Nephron progenitor cell (in vitro differentiated cells): ENCODE measurements around the gene TM4SF4.

Source experiments
- DNase-seq: peaks from one replicate; pipeline ENCODE4 v3.0.0; 2021
- H3K27ac Mint-ChIP-seq: 2 replicates; pipeline ENCODE4 v1.8.0; 2021; ENCODE audit warnings: mild to moderate bottlenecking, moderate library complexity, mixed read lengths
- H3K27me3 Mint-ChIP-seq: 2 replicates; pipeline ENCODE4 v1.8.0; 2021; ENCODE audit warnings: mild to moderate bottlenecking, low read depth, mixed read lengths; ENCODE audit not compliant: poor library complexity
- H3K36me3 Mint-ChIP-seq: 2 replicates; pipeline ENCODE4 v1.8.0; 2021; ENCODE audit warnings: low read depth, mixed read lengths
- H3K4me1 Mint-ChIP-seq: 2 replicates; pipeline ENCODE4 v1.8.0; 2021; ENCODE audit warnings: mixed read lengths
- H3K4me3 Mint-ChIP-seq: 2 replicates; pipeline ENCODE4 v1.8.0; 2021; ENCODE audit warnings: mild to moderate bottlenecking, moderate library complexity, mixed read lengths
- H3K9me3 Mint-ChIP-seq: 2 replicates; pipeline ENCODE4 v1.8.0; 2021; ENCODE audit warnings: mild to moderate bottlenecking, moderate library complexity, mixed read lengths
- TF ChIP-seq, protein P1 (sequence below): fragments of 200-600 bp; sonication (generic); IDR thresholded peaks from 2 replicates; pipeline ENCODE4 v1.5.0; 2021; ENCODE audit warnings: antibody characterized with exemption

TM4SF4 gene

DNA sequence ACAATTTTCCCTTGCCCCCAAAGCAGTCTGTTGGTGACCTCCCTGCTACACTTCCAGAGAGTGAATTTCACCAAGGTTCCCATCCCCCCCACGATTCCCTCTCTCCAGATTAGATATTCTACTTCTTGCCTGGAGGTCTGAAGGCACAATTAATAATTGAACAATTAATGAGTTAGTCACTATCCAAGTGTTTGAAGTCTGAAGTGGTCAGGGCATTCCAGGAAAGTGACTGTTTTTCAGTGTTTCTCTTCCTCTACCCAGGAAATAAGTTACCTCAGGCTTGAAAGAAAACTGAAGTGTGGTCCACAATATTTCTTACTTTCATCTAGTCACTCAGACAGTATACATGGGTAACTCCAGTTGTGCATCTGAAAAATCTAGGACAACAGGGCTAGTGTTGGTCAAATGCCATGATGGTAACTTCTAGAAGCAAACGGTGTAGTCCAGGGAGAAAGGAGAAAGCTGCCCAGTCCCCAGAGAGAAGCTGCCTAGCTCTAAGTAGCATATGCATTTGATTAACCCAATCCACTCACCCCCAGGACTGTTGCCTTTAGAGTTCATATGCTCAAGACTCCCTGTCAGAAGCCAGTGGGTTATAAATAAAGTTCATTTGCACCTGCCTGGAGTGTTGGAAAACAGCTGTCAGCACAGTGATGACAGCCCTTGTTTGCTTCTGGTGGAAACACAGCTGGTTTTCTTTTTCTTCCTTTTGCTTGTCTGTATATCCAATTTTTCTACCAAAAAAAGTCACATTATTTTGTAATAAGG lies 2.3 kb upstream of the TM4SF4 start:
- Mint-ChIP-seq H3K36me3 (no peaks in the 10 kb centered on the region), H3K4me1 (peaks cover 54% of the 10 kb centered on the region), H3K9me3 (no peaks in the 10 kb centered on the region), H3K27me3 (no peaks in the 10 kb centered on the region), H3K27ac (no peak overlapping the region), H3K4me3 (no peak overlapping the region)
- no peak for DNase-seq
- TF ChIP-seq, protein P1, sequence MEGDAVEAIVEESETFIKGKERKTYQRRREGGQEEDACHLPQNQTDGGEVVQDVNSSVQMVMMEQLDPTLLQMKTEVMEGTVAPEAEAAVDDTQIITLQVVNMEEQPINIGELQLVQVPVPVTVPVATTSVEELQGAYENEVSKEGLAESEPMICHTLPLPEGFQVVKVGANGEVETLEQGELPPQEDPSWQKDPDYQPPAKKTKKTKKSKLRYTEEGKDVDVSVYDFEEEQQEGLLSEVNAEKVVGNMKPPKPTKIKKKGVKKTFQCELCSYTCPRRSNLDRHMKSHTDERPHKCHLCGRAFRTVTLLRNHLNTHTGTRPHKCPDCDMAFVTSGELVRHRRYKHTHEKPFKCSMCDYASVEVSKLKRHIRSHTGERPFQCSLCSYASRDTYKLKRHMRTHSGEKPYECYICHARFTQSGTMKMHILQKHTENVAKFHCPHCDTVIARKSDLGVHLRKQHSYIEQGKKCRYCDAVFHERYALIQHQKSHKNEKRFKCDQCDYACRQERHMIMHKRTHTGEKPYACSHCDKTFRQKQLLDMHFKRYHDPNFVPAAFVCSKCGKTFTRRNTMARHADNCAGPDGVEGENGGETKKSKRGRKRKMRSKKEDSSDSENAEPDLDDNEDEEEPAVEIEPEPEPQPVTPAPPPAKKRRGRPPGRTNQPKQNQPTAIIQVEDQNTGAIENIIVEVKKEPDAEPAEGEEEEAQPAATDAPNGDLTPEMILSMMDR = no peak

GRCh38 chr3:149473357-149474249 lies 894 bp upstream of the TM4SF4 start:
- TF ChIP-seq, protein P1 = no peak
- Mint-ChIP-seq H3K4me3 (no peak overlapping the region), H3K27me3 (no peaks in the 10 kb centered on the region), H3K27ac (no peak overlapping the region), H3K36me3 (no peaks in the 10 kb centered on the region), H3K4me1 (peaks cover 49% of the 10 kb centered on the region), H3K9me3 (no peaks in the 10 kb centered on the region)
- no peak for DNase-seq

DNA sequence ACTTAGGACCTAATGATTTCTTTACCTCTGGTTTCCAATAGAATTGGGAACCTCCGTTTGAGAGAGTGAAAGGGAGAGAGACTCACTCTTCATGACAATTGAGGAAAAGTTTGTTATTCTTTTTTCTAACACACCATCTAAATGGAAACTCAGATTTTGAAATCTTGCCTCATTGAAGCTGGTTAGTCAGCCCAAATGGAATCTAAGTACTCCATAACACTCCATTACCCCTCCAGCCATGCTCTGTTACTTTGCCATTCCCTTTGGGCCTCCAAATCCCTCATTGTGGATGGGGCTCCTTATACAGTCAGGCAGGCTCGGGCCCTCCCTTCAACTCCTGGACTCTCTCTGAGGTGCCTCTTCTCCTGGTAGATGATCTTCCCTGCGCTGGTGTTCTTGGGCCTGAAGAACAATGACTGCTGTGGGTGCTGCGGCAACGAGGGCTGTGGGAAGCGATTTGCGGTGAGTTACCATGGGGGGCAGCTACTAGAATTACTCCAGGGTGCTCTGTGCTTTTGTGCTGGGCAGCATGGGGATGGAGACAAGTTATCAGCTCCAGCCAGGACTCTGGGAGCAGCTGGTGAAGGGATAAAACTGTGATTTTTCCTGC lies 1.1 kb downstream of the TM4SF4 start:
- H3K27ac Mint-ChIP-seq = peak overlapping the region; percentile 50
- TF ChIP-seq, protein P1 = no peak
- no peaks in the 10 kb centered on the region for H3K36me3 Mint-ChIP-seq
- H3K4me1 Mint-ChIP-seq = peaks cover 52% of the 10 kb centered on the region
- no peak for DNase-seq
- H3K9me3 Mint-ChIP-seq = no peaks in the 10 kb centered on the region
- H3K4me3 Mint-ChIP-seq = peak overlapping the region; percentile 9
- no peaks in the 10 kb centered on the region for H3K27me3 Mint-ChIP-seq

DNA sequence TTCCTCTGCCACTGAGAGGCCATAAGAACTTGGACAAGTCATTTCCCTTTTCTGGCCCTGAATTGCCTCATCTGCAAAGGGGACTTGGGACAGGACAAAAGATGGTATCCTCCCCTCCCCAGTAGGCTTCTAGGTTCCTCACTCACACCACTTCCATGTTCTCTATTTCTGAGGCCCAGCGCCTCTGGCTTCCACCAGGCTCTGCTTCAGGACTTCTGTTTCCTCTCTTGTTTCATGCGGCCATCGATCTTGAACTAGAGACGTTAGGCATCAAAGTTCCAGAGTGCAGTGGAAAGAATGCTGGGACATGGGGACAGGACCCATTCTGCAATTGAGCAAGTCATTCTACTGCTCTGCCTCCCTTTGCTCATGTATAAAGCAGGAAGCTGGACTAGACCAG lies 1.7 kb downstream of the TM4SF4 start:
- DNase-seq = no peak
- no peak overlapping the region for H3K27ac Mint-ChIP-seq
- no peaks in the 10 kb centered on the region for H3K27me3 Mint-ChIP-seq
- no peaks in the 10 kb centered on the region for H3K9me3 Mint-ChIP-seq
- H3K4me3 Mint-ChIP-seq = no peak overlapping the region
- TF ChIP-seq, protein P1 = no peak
- no peaks in the 10 kb centered on the region for H3K36me3 Mint-ChIP-seq
- peaks cover 51% of the 10 kb centered on the region for H3K4me1 Mint-ChIP-seq

GRCh38 chr3:149479621-149480325 lies 5.3 kb downstream of the TM4SF4 start:
- TF ChIP-seq, protein P1 = no peak
- no peak for DNase-seq
- Mint-ChIP-seq H3K4me1 (peaks cover 19% of the 10 kb centered on the region), H3K36me3 (no peaks in the 10 kb centered on the region), H3K9me3 (no peaks in the 10 kb centered on the region), H3K27ac (no peak overlapping the region), H3K27me3 (peaks cover 2% of the 10 kb centered on the region), H3K4me3 (no peak overlapping the region)
